GM19238 (cell line): ENCODE measurements around the gene TPM4.
"Not testable (repeated sequence)": the region's sequence is repeated elsewhere in the genome, so short reads cannot be mapped to it uniquely, and the experiment has no call there.

Experiments
- DNase-seq: peaks from one replicate; pipeline ENCODE4 v3.0.0; 2011; ENCODE audit warnings: low spot score; ENCODE audit not compliant: insufficient read length

The TPM4 gene

GRCh38 chr19:16071072-16071691 lies 5.1 kb upstream of the TPM4 start:
- no peak for DNase-seq

DNA sequence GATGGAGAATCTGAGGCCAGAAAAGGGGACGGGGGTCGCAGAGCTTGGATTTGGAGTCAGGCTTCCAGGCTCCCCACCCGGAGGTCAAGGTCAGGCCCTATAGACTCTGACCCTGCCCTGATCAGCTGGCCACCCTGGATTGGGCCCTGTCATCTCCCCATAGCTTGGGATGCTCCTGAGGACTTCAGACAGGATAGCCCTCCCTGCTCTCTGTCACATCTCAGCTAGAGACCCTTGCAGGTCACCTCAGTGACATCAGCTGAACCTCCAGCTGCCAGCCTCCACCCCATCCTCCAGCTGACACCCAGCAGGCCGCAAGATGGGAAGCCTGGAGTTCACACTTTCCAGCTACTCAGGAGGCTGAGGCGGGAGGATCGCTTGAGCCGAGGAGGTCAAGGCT lies 2.8 kb upstream of the TPM4 start:
- DNase-seq: no peak

GRCh38 chr19:16073988-16074387 lies 2.3 kb upstream of the TPM4 start:
- no peak for DNase-seq

- no peak for DNase-seq
These were observed 1.6 kb upstream of the TPM4 start for GRCh38 chr19:16074488-16075365.

GRCh38 chr19:16075430-16076153 lies 703 bp upstream of the TPM4 start:
- DNase-seq: no peak

- DNase-seq: no peak
These were observed 790 bp downstream of the TPM4 start for GRCh38 chr19:16076958-16077611.

GRCh38 chr19:16077984-16078758 lies 1.9 kb downstream of the TPM4 start:
- DNase-seq: no peak

- DNase-seq: peak; percentile 72
These were observed 2.7 kb downstream of the TPM4 start for GRCh38 chr19:16078759-16079707.

DNA sequence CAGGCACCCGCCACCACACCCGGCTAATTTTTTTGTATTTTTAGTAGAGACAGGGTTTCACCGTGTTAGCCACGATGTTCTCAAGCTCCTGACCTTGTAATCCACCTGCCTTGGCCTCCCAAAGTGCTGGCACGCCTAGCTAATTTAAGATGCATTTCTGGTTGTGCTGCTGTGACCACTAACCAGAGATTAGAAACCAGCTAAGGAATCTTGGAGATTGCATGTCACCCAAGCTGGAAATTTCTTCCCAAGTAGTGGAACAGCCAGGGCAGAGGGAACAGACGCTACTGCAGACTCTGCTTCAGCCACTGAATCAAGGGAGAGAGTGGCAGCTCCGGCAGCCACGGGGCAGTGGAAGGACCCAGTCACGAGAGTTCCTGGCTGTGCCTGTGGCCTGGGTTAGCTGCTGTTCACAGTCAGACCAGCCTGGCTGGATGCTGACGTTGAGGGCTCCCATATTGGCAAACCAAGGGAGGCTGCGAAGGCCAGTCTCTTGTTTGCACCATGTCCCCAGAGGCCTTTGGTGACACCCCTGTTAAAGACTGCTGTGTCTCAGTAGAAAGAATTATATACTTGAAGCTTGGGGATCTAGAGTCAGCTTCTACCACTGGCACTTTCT lies 7.9 kb downstream of the TPM4 start:
- DNase-seq: no peak

GRCh38 chr19:16085115-16085514 lies 8.8 kb downstream of the TPM4 start:
- no peak for DNase-seq

- DNase-seq: not testable (repeated sequence)
These were observed 11.1 kb downstream of the TPM4 start for GRCh38 chr19:16087404-16087803.

GRCh38 chr19:16087940-16088339 lies 11.6 kb downstream of the TPM4 start:
- DNase-seq: no peak

DNA sequence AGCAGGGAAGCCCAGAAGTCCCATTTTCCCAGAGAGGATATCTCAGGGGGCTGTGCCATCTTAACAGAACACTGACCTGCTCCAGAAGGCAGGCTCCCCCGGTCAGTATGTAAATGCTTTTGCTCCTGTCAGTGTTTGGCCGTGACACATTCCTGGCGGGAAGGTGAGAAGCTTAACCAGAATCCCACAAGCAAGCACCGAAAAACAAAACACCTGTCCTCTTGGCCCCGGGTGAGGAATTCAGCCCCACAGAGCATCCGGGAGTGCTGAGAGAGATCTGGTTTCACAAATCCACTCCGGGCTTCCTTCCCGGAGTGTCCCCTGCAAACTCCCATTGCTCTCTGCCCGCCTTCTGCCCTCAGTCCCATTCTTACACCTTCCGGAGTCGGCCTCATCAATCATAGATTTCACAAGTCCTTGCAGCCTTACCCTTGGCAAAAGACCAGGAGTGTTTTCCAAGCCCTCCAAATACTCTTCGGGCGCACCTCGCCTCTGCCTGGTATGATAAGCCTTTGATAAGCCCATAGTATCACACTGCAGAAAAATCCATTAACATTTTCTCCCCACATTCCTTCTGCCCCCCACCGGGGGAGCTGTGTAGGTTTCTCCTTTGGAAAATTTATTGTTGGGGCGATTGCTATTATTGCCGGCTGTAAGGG lies 12.2 kb downstream of the TPM4 start:
- DNase-seq: no peak

DNA sequence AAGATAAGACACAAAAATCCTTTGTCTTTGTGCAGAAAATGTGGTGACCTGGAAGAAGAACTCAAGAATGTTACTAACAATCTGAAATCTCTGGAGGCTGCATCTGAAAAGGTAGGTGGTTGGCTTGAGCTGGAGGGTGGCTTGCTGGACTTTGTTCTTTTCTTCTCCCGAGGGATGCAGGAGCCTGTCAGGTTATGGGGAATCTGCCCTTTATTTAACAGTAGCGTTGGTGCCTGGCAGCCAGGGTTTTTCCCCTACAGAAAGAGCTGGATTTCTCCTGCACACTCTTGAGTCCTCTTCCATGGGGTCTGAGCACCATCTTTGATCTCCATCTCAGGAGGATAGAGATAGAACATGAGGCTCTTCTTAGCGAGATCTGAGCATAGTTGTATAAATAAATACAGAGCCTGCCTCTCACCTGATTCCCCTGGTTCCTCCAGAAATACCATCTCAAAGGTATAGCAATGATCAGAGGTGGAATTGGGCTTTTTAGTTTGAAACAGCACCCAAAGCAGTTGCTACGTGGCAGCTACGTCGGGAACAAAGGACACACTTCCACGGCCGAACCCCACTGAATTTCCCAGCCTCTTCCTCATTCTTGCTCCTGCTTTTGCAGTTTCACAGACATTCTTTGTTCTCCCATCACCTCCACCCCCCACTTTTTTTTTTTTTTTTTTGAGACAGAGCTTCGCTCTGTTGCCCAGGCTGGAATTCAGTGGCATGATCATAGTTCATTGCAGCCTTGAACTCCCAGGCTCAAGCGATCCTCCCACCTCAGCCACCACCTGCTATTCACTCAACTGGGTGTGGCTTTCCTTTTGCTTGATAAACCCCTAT lies 12.9 kb downstream of the TPM4 start:
- DNase-seq: no peak

DNA sequence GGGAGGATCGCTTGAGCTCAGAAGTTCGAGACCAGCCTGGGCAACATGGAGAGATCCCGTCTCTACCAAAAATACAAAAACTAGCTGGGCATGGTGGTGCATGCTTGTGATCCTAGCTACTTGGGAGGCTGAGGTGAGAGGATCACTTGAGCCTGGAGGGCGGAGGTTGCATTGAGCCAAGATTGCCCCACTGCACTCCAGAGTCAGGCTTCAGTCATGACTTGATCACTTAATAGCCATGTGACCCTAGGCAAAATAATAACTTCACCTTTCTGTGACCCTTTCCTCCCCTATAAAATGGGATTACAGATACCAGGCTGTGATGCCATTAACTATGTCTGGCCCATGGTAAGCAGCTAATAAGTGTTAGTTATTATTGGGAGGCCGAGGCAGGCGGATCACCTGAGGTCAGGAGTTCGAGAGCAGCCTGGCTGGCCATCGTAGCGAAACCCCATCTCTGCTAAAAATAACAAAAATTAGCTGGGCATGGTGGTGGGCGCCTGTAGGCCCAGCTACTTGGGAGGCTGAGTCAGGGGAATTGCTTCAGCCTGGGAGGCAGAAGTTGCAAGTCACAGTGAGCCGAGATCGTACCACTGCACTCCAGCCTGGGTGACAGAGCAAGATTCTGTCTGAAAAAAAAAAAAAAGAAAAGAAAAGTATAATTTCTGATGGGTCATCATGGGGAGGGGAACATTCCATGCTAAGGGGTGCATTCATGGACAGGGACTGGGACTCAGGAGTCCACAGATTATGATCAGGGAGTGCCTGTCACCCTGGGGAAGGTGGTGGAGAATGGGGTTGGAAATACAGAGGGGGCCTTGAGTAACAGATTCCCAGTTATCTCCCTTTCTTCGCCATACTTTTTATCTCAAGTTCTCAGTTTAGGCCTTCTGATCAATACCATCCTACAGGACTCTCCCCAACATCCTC lies 15.5 kb downstream of the TPM4 start:
- no peak for DNase-seq

- DNase-seq: no peak
These were observed 18.2 kb downstream of the TPM4 start for GRCh38 chr19:16094360-16095070.
